ENCODE measurements around the gene HGS. TPM values are rescaled to one million over a fixed set of nuclear protein-coding genes. Genes with fewer than 3 reads are reported as not detected.

HGS gene
- total and polyA plus RNA-seq, 2 of the 13 experiments (the other 11 are each of a cell fraction or from before 2014, with no cell fraction given): 73.3 to 78.1 TPM

- TF ChIP-seq CEBPZ (IDR thresholded peaks at IDR 0.05; ENCODE audit: low read length) (no peak), ZNF260 (CRISPR knock-in tag; IDR thresholded peaks at IDR 0.05; ENCODE audit: borderline replicate concordance, low read depth) (no peak), ZNF605 (CRISPR knock-in tag; IDR thresholded peaks at IDR 0.05) (no peak; the same call in 1 of the 2 replicates), SPEN (CRISPR knock-in tag; IDR thresholded peaks at IDR 0.05; ENCODE audit: low read depth) (peak; percentile 95), HMGXB3 (CRISPR knock-in tag; IDR thresholded peaks at IDR 0.05; ENCODE audit: borderline replicate concordance) (no peak), DR1 (CRISPR knock-in tag; IDR thresholded peaks at IDR 0.05) (peak; percentile 76), NFKBIZ (CRISPR knock-in tag; IDR thresholded peaks at IDR 0.05) (peak; percentile 44; the same call in 1 of the 2 replicates), MTF2 (CRISPR knock-in tag; IDR thresholded peaks at IDR 0.05; ENCODE audit: borderline replicate concordance) (no peak; the same call in 1 of the 2 replicates), SP140L (CRISPR knock-in tag; IDR thresholded peaks at IDR 0.05; ENCODE audit: borderline replicate concordance) (no peak), ZIK1 (CRISPR knock-in tag; IDR thresholded peaks at IDR 0.05; ENCODE audit: borderline replicate concordance, low read depth) (peak; percentile 83), ZNF430 (CRISPR knock-in tag; IDR thresholded peaks at IDR 0.05) (0 out of 2 replicates have a peak, but pooled peaks have one; percentile 79), ELF4 (CRISPR knock-in tag; IDR thresholded peaks at IDR 0.05; ENCODE audit: borderline replicate concordance) (peak; percentile 100), PBX2 (CRISPR knock-in tag; IDR thresholded peaks at IDR 0.05) (peak; percentile 100), ZNF234 (CRISPR knock-in tag; conservative IDR thresholded peaks at IDR 0.05) (peak; percentile 79; the same call in 1 of the 2 replicates), ZNF784 (CRISPR knock-in tag; IDR thresholded peaks at IDR 0.05; ENCODE audit: borderline replicate concordance) (peak; percentile 62; the same call in 1 of the 2 replicates), MAX (IDR thresholded peaks at IDR 0.05) (peak; percentile 95), ZBTB3 (CRISPR knock-in tag; IDR thresholded peaks at IDR 0.05; ENCODE audit: borderline replicate concordance, low read depth) (no peak), MIER3 (CRISPR knock-in tag; IDR thresholded peaks at IDR 0.05; ENCODE audit: borderline replicate concordance) (peak; percentile 85; the same call in 1 of the 2 replicates)
These were observed 17.2 kb upstream of the HGS start, which contains the start of the genes CCDC137 and OXLD1 (continued) for GRCh38 chr17:81666342-81667191.
